HG03103 (cell line): ENCODE measurements around the gene IFIT3.

Experiments
- ATAC-seq: cut with Tn5 transposase; IDR thresholded peaks from one replicate; pipeline ENCODE4 v1.9.1; 2021; ENCODE audit warnings: low read depth; ENCODE audit not compliant: unreplicated experiment

Gene IFIT3

DNA sequence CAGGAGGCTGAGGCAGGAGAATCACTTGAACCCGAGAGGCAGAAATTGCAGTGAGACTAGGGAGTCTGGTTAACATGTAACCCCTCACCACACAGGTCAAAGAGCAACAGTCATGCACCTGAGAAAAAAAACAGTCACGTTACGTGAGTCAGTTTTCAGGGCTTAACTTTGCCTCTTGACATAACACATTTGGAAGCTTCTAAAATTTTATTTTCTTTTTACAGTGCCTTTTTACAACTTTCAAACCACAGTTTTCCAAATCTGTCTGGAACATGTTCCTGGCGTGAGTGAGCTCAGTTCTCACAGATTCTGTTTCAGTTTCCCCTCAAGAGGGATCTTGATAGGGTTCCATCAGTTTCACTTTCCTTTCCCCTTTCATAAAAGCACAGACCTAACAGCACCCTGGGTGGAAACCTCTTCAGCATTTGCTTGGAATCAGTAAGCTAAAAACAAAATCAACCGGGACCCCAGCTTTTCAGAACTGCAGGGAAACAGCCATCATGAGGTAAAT lies 4.4 kb downstream of the IFIT3 start:
- ATAC-seq = peak; percentile 36

DNA sequence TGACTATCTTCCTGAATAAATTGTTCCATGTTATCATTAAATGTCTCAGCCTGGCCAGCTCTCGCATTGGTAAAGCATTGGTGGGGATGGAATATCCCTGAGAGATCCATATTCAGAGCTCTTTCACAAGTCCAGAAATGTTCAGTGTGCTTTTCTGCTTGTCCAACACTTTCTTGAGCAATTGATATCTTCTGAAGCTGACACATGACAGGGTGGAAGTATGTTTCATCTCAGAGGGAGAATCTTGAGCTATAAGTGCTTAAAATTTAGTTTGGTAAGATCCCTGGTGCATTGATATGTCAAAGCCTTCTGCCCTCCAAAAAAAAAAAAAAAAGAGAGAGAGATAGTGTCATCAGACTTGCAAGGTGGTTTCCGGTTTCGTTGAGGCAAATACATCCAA lies 7.4 kb downstream of the IFIT3 start:
- no peak for ATAC-seq

- ATAC-seq = no peak
Measured at GRCh38 chr10:89336241-89336640, 8.4 kb downstream of the IFIT3 start.

GRCh38 chr10:89337484-89337883 lies 9.7 kb downstream of the IFIT3 start:
- no peak for ATAC-seq

- no peak for ATAC-seq
Measured at GRCh38 chr10:89338713-89339112, 10.9 kb downstream of the IFIT3 start.

DNA sequence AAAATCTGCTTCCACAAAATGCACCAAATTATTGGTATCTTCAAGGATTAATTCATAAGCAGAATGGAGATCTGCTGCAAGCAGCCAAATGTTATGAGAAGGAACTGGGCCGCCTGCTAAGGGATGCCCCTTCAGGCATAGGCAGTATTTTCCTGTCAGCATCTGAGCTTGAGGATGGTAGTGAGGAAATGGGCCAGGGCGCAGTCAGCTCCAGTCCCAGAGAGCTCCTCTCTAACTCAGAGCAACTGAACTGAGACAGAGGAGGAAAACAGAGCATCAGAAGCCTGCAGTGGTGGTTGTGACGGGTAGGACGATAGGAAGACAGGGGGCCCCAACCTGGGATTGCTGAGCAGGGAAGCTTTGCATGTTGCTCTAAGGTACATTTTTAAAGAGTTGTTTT lies 12.1 kb downstream of the IFIT3 start:
- no peak for ATAC-seq

DNA sequence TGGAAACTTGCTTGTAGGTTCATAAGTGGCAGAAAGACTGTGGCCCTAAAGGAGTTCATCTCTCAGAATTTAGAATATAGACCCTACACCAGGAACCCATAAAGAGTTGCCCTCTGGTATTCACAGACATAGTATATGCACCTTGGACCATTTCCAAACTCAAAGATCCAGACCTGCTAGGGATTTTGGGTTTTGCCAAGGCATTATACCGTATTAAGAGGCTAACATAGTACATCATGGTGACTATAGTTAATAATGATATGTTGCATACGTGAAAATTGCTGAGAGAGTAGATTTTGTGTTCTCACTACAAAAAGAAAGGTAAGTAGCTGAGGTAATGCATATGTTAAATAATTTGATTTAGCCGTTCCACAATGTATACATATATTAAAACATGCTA lies 13.9 kb downstream of the IFIT3 start:
- no peak for ATAC-seq

DNA sequence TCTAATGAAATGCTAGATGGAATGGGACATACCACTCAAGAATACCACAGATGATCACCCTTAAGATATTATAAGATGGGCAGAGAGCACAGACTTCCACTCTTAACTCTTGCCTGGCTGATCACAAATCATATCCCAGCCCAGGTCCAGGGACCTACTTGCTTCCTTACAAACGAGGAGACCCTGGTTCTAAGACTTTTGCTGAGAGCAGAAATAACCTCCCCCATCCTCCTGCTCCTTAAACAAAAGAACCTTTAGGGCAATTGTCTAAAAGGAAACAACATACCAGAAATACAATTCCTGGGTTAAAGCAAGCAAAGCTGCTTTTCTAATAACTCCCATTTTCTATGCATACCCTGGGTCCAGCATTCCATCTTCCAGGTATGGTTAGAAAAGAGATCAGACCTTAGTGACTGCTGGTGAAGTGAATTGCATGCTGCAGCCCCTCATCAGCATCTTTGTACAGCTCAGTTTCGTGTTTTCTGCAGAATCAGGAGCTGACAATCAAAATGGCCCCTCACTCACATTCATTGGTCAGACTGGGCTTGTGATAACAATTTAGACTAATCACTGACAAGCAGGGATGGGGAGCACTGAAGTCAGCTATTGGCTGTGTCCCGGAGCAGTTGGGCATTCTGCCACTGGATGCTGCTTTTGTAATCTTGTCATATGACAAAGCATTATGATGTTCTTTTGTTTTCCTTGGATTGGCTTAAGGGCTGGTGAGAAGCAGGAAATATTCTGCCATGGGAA lies 14.6 kb downstream of the IFIT3 start:
- ATAC-seq = no peak

DNA sequence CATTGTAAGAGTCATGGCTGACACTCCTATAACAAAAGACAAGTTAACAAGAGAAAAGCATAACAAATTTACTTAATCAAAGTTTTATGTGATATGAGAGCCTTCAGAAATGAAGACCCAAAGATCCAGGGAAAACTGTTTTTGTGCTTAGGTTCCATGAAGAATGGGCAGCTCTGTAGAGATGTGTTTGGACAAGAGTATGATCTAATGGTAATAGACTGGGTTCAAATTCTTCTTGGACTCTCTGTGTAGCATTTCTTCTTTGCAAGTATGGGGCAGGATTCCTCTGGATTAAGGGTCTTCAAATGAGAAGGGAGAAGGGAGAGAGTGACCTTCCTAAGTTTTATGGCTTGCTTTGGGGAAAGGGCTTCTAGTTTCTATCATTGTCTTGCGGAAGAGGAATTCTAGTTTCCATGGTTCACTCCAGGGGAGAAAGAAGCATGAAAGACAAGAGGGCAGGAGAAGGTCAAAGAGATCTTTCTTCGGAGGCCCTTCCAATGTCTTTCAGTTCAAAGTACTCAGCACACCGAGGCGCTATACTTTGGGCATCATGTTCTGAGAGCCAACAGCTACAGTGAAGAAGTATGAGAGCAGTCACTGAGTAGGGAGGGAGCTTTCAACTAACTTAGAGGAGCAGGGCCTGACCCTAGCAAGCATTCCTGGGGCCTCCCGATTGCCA lies 15.4 kb downstream of the IFIT3 start:
- no peak for ATAC-seq

GRCh38 chr10:89344156-89344555 lies 16.4 kb downstream of the IFIT3 start:
- ATAC-seq = no peak

- no peak for ATAC-seq
Measured at GRCh38 chr10:89345367-89346000, 17.7 kb downstream of the IFIT3 start.

DNA sequence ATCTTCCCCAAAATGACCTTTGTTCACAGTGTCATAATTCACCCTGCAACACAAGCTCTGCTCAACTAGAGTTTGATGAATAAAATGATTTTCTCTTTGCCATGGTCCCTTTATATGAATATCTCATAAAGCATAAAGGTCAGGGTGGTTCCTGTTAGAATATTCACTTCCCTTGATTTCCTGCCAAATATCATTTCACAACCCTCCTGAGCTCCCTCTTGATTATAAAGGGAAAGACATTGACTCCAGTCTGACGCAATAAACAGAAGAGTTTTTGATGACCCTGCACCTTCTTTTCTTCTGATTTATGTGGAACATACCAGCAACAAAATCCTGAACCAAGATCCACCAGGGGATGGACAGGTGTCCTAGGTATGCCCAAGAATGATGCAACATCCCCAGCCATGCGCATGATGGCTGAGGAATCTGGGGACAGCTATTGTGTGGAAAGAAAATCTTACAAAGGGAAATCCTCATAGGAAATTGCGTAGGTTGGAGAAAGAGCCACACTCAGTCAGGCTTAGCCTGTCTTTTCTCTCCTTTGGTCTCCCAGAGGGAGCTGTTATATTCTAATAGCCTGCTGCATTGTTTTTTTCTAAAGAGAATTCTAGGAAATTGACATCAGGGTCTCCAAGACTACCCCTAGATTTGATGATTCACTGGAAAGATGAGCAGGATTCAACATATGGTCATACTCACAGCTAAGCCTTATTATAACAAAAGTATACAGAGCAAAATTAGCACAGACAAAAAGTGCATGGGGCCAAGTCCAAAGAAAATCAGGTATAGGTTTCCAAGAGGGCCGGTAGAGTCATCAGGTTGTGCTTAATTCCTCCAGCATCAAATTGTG lies 18.8 kb downstream of the IFIT3 start:
- ATAC-seq = no peak

DNA sequence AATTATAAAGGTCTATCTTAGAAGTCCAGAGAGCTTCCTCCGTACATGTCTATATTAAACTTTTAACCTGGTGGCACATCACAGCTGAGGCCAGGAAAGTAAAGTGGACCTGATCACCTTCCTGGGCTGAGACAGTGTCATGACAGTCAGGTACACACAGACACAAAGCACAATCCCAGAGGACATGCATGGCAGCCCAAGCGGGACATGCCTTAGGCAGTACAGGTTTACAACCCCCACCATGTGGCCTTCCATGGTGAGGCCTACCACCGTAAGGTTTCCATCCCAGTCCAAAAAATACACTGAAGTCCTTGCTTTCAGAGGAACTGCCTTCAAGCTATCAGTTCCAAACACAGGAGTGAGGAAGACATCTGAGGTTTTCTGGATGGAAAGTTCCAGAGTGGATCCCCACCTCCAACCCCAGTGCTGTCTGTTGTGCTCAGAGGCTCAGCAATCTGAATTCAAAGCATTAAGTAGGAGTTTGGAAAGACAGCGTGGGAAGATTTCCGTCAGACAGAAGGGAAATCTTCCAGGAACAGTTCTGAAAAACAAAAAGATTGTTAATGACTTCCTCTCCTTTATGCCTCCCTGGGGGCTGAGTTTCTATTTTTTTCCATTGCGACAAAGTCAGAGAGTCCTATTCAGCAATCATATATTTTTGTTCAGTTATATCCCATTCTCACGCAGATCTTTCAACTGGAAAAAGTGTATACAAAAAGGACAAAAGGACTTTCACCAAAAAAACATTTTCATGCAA lies 20.1 kb downstream of the IFIT3 start:
- no peak for ATAC-seq

- no peak for ATAC-seq
Measured at GRCh38 chr10:89348481-89348880, 20.7 kb downstream of the IFIT3 start.

DNA sequence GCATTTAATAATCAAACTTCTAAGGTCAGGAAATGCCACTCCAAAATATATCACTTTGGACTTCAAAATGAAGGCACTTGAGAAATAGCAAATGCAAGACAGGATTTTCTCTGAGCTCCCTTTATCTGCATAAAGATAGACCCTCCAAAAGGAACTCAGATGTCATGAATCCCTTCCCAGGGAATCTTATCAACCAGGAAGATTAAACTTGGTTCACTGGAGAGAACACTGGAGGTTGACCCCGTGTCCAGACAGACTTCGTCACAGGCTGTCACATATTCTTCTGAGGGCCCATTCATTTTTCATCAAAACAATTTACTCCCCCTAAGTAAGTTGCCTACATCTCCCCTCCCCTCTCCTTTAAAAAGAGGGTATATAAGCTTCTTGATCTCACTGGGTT lies 21.2 kb downstream of the IFIT3 start:
- ATAC-seq = no peak

- peak; percentile 31 for ATAC-seq
Measured at GRCh38 chr10:89350631-89351315, 23.0 kb downstream of the IFIT3 start.

GRCh38 chr10:89351412-89351779 lies 23.6 kb downstream of the IFIT3 start:
- ATAC-seq = peak; percentile 83

- ATAC-seq = no peak
Measured at GRCh38 chr10:89351780-89352597, 24.2 kb downstream of the IFIT3 start.

DNA sequence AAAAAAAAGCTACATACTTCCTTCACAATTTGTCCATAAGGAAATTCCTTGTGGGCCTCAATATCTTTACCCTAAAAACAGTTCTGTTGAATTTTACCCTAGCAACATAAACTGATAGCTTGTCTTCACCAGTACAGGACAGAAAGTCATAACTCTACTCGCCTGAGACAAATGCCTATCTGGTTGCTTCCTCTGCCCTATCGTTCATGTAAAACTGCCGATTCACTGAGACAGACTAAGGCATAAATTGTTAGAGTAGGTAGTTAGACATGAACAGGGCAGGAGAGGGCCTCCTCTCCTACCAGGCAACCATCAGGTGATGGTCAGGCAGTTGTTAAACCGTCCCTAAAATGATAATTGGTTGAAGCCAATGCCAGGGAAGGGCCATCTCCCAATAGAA lies 25.0 kb downstream of the IFIT3 start:
- no peak for ATAC-seq
